SK-N-MC (cell line): ENCODE measurements around the gene FRMD6.

Source experiments
- EZH2 ChIP-seq: fragments of 200-600 bp; sonication (generic); IDR thresholded peaks from one replicate; pipeline ENCODE4 v1.6.1; 2017; ENCODE audit warnings: antibody characterized with exemption
- FOXP2 ChIP-seq: optimal IDR thresholded peaks from 2 replicates; pipeline ENCODE3; 2011; ENCODE audit warnings: mild to moderate bottlenecking, moderate library complexity; ENCODE audit not compliant: insufficient read depth; ENCODE audit errors: extremely low read length, control extremely low read depth
- POLR2AphosphoS5 ChIP-seq: IDR thresholded peaks from 2 replicates; pipeline ENCODE4 v1.6.1; 2012; ENCODE audit warnings: mild to moderate bottlenecking, low read depth, low read length, borderline replicate concordance

DNA sequence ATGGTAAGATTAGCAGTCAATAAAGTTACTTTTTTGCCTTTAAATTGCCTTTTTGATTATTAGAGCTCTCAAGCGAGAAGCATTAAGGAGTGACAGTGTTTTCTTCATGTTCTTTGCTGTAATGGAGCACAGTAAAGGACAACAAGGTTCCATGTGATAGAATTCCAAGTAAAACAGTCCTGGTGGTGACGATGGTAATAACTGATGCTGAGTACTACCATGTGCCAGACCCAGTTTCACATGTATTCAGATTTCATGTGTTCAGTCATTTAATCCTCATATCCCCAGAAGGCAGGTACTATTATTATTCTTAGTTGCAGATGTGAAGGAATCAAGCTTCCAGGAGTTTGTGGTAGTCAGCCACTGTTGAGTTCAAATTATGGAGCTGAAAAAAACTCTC is 79.0 kb downstream of the FRMD6 start:
- no peak for TF ChIP-seq EZH2
- no peak for TF ChIP-seq POLR2AphosphoS5
- no peak for TF ChIP-seq FOXP2
